HepG2 (cell line): ENCODE data around the gene BFSP1. TPM values are rescaled to one million over a fixed set of nuclear protein-coding genes. Genes with fewer than 3 reads are reported as not detected.
A peak's percentile ranks its signal among the peaks of the same experiment; 100 is the strongest.

Experiments
- CEBPB ChIP-seq: IDR thresholded peaks from 2 replicates; pipeline ENCODE4 v1.6.1; 2011; ENCODE audit warnings: low read depth, low read length, improper control_type of control experiment, borderline replicate concordance
- GPN1 ChIP-seq: sonication (generic); formaldehyde crosslinking; IDR thresholded peaks from 2 replicates; pipeline ENCODE4 v1.5.1; 2020; ENCODE audit warnings: missing genetic modification reagents, borderline replicate concordance
- MAFG ChIP-seq: sonication (generic); formaldehyde crosslinking; IDR thresholded peaks from 2 replicates; pipeline ENCODE4 v1.5.1; 2020; ENCODE audit warnings: mild to moderate bottlenecking, missing genetic modification reagents
- MBNL3 ChIP-seq: fragments of 250-450 bp; sonication (Bioruptor Pico); conservative IDR thresholded peaks from 2 replicates; pipeline ENCODE4 v1.8.0; 2022; ENCODE audit warnings: mild to moderate bottlenecking, inconsistent platforms
- NAIF1 ChIP-seq: sonication (generic); formaldehyde crosslinking; IDR thresholded peaks from 2 replicates; pipeline ENCODE4 v1.5.0; 2020; ENCODE audit warnings: mild to moderate bottlenecking, missing genetic modification reagents, borderline replicate concordance
- PHF8 ChIP-seq: sonication (generic); formaldehyde crosslinking; IDR thresholded peaks from 2 replicates; pipeline ENCODE4 v1.5.0; 2020; ENCODE audit warnings: missing genetic modification reagents
- POGZ ChIP-seq: sonication (generic); formaldehyde crosslinking; IDR thresholded peaks from 2 replicates; pipeline ENCODE4 v1.4.0; 2020; ENCODE audit warnings: mild to moderate bottlenecking, missing genetic modification reagents
- RFX1 ChIP-seq: fragments of 450-650 bp; IDR thresholded peaks from 2 replicates; pipeline ENCODE4 v1.6.1; 2017
- TAF1 ChIP-seq: sonication (generic); formaldehyde crosslinking; IDR thresholded peaks from 2 replicates; pipeline ENCODE4 v1.4.0; 2020; ENCODE audit warnings: missing genetic modification reagents
- THAP11 ChIP-seq: IDR thresholded peaks from 2 replicates; pipeline ENCODE4 v1.6.1; 2016; ENCODE audit warnings: missing biosample characterization, missing genetic modification reagents
- ZFP1 ChIP-seq: IDR thresholded peaks from 2 replicates; pipeline ENCODE4 v1.6.1; 2016
- ZNF24 ChIP-seq: fragments of 450-650 bp; IDR thresholded peaks from 2 replicates; pipeline ENCODE4 v1.6.1; 2017; ENCODE audit warnings: antibody characterized with exemption, mild to moderate bottlenecking
- polyA plus RNA-seq, 8 experiments: library from polyadenylated mRNA; depleted of rRNA in 3 of 8; stranded (reverse) in 7 of 8; unstranded in 1 of 8; fragments of >200 nt; fragmentation: Illumina TruSeq in 4 of 8; extraction: Trizol in 4 of 8; gene quantifications; 2 replicates each; pipeline versions ENCODE4 v1.2.1 to v1.2.3, GENCODE V29; 2011 to 2016; ENCODE audit warnings: low read depth in 4 of 8, missing spikeins in 1 of 8, mixed read lengths in 1 of 8; ENCODE audit not compliant: insufficient read depth in 1 of 8
- total RNA-seq, 5 experiments: library from RNA; depleted of rRNA; stranded (reverse); fragments of >200 nt; fragmentation: Illumina TruSeq; extraction: Trizol; gene quantifications; 2 replicates each; pipeline ENCODE4 v1.2.3, GENCODE V29; 2016; ENCODE audit warnings: low read depth in 1 of 5
- TF ChIP-seq, protein P1 (sequence below): sonication (generic); formaldehyde crosslinking; IDR thresholded peaks from 2 replicates; pipeline ENCODE4 v1.9.0; 2021; ENCODE audit warnings: missing genetic modification reagents, borderline replicate concordance
- TF ChIP-seq, protein P2 (sequence below): sonication (generic); formaldehyde crosslinking; IDR thresholded peaks from 2 replicates; pipeline ENCODE4 v1.8.0; 2022; ENCODE audit warnings: mild to moderate bottlenecking, missing genetic modification reagents
- TF ChIP-seq, protein P3 (sequence below): conservative IDR thresholded peaks from 2 replicates; pipeline ENCODE4 v1.6.1; 2018; ENCODE audit warnings: missing genetic modification reagents
- TF ChIP-seq, protein P4 (sequence below): IDR thresholded peaks from 2 replicates; pipeline ENCODE4 v1.4.0; 2020; ENCODE audit warnings: mild to moderate bottlenecking, missing genetic modification reagents
- TF ChIP-seq, protein P5 (sequence below): sonication (generic); formaldehyde crosslinking; conservative IDR thresholded peaks from 2 replicates; pipeline ENCODE4 v1.8.0; 2022; ENCODE audit warnings: missing genetic modification reagents

The BFSP1 gene
- total and polyA plus RNA-seq, 2 of the 13 experiments (the other 11 are each of a cell fraction or from before 2014, with no cell fraction given), result 0.22 to 0.26 TPM

DNA sequence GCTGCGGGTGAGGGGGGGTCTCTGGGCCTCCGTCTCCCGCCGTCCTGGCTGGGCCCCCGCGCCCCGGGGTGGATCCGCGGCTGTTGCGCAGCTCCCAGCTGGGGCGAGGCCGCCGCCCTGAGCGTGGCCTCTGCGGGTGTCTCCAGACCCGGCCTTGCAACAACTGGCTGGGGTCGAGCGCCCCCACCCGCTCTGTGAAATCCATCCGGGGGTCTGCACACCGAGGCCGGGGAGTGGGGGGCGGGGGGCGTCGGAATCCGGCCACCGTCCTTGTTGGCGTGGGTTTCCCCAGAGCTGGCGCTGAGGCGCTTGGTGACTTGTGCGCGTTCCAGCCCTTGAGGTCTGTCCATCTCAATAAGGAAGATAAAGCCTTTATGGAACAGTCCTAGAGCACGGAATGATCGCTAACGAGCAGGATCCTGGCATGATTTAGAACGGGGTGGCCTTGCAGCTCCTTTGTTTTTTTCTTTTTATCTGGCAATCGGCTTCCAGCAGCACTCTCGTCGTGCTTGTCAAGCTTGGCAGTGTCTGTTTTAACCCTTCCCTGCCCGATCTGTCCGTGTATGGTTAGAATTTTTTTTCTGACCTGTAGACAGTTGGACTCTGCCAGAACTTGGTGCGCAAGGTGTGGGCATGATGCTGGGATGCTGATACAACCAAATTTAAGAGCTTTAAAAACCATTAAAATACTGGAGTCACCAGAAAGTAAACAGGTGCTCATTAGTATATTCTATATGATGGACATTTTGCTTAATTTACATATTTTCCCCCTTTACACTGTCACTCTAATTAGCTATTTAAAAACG, 39.4 kb upstream of the BFSP1 start (continued):
- TF ChIP-seq, protein P1, sequence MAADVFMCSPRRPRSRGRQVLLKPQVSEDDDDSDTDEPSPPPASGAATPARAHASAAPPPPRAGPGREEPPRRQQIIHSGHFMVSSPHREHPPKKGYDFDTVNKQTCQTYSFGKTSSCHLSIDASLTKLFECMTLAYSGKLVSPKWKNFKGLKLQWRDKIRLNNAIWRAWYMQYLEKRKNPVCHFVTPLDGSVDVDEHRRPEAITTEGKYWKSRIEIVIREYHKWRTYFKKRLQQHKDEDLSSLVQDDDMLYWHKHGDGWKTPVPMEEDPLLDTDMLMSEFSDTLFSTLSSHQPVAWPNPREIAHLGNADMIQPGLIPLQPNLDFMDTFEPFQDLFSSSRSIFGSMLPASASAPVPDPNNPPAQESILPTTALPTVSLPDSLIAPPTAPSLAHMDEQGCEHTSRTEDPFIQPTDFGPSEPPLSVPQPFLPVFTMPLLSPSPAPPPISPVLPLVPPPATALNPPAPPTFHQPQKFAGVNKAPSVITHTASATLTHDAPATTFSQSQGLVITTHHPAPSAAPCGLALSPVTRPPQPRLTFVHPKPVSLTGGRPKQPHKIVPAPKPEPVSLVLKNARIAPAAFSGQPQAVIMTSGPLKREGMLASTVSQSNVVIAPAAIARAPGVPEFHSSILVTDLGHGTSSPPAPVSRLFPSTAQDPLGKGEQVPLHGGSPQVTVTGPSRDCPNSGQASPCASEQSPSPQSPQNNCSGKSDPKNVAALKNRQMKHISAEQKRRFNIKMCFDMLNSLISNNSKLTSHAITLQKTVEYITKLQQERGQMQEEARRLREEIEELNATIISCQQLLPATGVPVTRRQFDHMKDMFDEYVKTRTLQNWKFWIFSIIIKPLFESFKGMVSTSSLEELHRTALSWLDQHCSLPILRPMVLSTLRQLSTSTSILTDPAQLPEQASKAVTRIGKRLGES, result no peak
- TF ChIP-seq, protein P2, sequence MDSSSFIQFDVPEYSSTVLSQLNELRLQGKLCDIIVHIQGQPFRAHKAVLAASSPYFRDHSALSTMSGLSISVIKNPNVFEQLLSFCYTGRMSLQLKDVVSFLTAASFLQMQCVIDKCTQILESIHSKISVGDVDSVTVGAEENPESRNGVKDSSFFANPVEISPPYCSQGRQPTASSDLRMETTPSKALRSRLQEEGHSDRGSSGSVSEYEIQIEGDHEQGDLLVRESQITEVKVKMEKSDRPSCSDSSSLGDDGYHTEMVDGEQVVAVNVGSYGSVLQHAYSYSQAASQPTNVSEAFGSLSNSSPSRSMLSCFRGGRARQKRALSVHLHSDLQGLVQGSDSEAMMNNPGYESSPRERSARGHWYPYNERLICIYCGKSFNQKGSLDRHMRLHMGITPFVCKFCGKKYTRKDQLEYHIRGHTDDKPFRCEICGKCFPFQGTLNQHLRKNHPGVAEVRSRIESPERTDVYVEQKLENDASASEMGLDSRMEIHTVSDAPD (CRISPR knock-in tag), result peak; percentile 43; the same call in 1 of the 2 replicates
- peak; percentile 11; the same call in 1 of the 2 replicates for TF ChIP-seq THAP11 (CRISPR knock-in tag)
- TF ChIP-seq, protein P3, sequence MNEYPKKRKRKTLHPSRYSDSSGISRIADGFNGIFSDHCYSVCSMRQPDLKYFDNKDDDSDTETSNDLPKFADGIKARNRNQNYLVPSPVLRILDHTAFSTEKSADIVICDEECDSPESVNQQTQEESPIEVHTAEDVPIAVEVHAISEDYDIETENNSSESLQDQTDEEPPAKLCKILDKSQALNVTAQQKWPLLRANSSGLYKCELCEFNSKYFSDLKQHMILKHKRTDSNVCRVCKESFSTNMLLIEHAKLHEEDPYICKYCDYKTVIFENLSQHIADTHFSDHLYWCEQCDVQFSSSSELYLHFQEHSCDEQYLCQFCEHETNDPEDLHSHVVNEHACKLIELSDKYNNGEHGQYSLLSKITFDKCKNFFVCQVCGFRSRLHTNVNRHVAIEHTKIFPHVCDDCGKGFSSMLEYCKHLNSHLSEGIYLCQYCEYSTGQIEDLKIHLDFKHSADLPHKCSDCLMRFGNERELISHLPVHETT (CRISPR knock-in tag), result peak; percentile 19; the same call in 1 of the 2 replicates
- TF ChIP-seq, protein P4, sequence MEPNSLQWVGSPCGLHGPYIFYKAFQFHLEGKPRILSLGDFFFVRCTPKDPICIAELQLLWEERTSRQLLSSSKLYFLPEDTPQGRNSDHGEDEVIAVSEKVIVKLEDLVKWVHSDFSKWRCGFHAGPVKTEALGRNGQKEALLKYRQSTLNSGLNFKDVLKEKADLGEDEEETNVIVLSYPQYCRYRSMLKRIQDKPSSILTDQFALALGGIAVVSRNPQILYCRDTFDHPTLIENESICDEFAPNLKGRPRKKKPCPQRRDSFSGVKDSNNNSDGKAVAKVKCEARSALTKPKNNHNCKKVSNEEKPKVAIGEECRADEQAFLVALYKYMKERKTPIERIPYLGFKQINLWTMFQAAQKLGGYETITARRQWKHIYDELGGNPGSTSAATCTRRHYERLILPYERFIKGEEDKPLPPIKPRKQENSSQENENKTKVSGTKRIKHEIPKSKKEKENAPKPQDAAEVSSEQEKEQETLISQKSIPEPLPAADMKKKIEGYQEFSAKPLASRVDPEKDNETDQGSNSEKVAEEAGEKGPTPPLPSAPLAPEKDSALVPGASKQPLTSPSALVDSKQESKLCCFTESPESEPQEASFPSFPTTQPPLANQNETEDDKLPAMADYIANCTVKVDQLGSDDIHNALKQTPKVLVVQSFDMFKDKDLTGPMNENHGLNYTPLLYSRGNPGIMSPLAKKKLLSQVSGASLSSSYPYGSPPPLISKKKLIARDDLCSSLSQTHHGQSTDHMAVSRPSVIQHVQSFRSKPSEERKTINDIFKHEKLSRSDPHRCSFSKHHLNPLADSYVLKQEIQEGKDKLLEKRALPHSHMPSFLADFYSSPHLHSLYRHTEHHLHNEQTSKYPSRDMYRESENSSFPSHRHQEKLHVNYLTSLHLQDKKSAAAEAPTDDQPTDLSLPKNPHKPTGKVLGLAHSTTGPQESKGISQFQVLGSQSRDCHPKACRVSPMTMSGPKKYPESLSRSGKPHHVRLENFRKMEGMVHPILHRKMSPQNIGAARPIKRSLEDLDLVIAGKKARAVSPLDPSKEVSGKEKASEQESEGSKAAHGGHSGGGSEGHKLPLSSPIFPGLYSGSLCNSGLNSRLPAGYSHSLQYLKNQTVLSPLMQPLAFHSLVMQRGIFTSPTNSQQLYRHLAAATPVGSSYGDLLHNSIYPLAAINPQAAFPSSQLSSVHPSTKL (CRISPR knock-in tag), result no peak; the same call in 1 of the 2 replicates
- TF ChIP-seq RFX1, result no peak
- peak; percentile 2; the same call in 1 of the 2 replicates for TF ChIP-seq MAFG (CRISPR knock-in tag)
- TF ChIP-seq MBNL3, result no peak
- TF ChIP-seq, protein P5, sequence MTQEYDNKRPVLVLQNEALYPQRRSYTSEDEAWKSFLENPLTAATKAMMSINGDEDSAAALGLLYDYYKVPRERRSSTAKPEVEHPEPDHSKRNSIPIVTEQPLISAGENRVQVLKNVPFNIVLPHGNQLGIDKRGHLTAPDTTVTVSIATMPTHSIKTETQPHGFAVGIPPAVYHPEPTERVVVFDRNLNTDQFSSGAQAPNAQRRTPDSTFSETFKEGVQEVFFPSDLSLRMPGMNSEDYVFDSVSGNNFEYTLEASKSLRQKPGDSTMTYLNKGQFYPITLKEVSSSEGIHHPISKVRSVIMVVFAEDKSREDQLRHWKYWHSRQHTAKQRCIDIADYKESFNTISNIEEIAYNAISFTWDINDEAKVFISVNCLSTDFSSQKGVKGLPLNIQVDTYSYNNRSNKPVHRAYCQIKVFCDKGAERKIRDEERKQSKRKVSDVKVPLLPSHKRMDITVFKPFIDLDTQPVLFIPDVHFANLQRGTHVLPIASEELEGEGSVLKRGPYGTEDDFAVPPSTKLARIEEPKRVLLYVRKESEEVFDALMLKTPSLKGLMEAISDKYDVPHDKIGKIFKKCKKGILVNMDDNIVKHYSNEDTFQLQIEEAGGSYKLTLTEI (CRISPR knock-in tag), result no peak
- peak; percentile 27; the same call in 1 of the 2 replicates for TF ChIP-seq CEBPB
- no peak for TF ChIP-seq ZFP1 (CRISPR knock-in tag)
- TF ChIP-seq NAIF1 (CRISPR knock-in tag), result 0 out of 2 replicates have a peak, but pooled peaks have one; percentile 23
- 0 out of 2 replicates have a peak, but pooled peaks have one; percentile 2 for TF ChIP-seq GPN1
- TF ChIP-seq TAF1, result no peak; the same call in 1 of the 2 replicates
- TF ChIP-seq POGZ (CRISPR knock-in tag), result peak; percentile 34; the same call in 1 of the 2 replicates
- peak; percentile 11; the same call in 1 of the 2 replicates for TF ChIP-seq PHF8
- no peak for TF ChIP-seq ZNF24
